Liver (tissue), 3 donors: ENCODE data around the gene NNMT.

Source experiments
- RXRA ChIP-seq, 2 donors: IDR thresholded peaks; 2 replicates each; pipeline ENCODE4 v1.6.1; 2017 to 2018; ENCODE audit warnings: antibody characterized with exemption in 2 of 2, mild to moderate bottlenecking in 1 of 2
- SP1 ChIP-seq: IDR thresholded peaks from 2 replicates; pipeline ENCODE4 v1.6.1; 2018; ENCODE audit warnings: antibody characterized with exemption, mild to moderate bottlenecking
- TAF1 ChIP-seq: conservative IDR thresholded peaks from 2 replicates; pipeline ENCODE4 v1.6.1; 2016; ENCODE audit warnings: antibody characterized with exemption, mild to moderate bottlenecking
- YY1 ChIP-seq: IDR thresholded peaks from 2 replicates; pipeline ENCODE4 v1.6.1; 2016; ENCODE audit warnings: antibody characterized with exemption, mild to moderate bottlenecking
- TF ChIP-seq, protein P1 (sequence below): fragments of 150-350 bp; IDR thresholded peaks from 2 replicates; pipeline ENCODE4 v1.5.1; 2017; ENCODE audit warnings: improper control_type of control experiment, low read depth, low read length; ENCODE audit not compliant: missing input control
- TF ChIP-seq, protein P2 (sequence below): IDR thresholded peaks from 2 replicates; pipeline ENCODE4 v1.6.1; 2016; ENCODE audit warnings: antibody characterized with exemption, mild to moderate bottlenecking
- TF ChIP-seq, protein P3 (sequence below): IDR thresholded peaks from 2 replicates; pipeline ENCODE4 v1.6.1; 2016; ENCODE audit warnings: antibody characterized with exemption
- donor health status: healthy.
- donor health status: healthy.

DNA sequence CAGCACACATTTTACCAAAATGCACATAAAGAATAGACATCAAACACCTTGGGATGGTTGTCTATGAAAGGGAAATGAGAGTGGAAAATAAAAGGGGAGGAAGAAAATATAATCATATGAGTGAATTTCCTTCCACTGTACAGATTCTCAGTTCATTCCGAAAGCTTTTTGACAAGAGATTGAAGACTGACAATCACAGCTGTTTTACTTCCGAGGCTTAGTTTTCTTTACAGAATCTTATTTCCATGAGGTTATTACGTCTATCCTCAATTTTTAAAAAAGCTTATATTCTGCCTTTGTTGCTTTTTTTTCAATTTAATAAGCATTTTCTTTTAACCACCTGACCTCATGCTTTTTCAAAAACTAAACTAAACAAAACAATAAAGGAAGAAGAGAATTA is 12.8 kb upstream of the NNMT start:
- TF ChIP-seq, protein P1, sequence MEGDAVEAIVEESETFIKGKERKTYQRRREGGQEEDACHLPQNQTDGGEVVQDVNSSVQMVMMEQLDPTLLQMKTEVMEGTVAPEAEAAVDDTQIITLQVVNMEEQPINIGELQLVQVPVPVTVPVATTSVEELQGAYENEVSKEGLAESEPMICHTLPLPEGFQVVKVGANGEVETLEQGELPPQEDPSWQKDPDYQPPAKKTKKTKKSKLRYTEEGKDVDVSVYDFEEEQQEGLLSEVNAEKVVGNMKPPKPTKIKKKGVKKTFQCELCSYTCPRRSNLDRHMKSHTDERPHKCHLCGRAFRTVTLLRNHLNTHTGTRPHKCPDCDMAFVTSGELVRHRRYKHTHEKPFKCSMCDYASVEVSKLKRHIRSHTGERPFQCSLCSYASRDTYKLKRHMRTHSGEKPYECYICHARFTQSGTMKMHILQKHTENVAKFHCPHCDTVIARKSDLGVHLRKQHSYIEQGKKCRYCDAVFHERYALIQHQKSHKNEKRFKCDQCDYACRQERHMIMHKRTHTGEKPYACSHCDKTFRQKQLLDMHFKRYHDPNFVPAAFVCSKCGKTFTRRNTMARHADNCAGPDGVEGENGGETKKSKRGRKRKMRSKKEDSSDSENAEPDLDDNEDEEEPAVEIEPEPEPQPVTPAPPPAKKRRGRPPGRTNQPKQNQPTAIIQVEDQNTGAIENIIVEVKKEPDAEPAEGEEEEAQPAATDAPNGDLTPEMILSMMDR = no peak
- TF ChIP-seq, protein P2, sequence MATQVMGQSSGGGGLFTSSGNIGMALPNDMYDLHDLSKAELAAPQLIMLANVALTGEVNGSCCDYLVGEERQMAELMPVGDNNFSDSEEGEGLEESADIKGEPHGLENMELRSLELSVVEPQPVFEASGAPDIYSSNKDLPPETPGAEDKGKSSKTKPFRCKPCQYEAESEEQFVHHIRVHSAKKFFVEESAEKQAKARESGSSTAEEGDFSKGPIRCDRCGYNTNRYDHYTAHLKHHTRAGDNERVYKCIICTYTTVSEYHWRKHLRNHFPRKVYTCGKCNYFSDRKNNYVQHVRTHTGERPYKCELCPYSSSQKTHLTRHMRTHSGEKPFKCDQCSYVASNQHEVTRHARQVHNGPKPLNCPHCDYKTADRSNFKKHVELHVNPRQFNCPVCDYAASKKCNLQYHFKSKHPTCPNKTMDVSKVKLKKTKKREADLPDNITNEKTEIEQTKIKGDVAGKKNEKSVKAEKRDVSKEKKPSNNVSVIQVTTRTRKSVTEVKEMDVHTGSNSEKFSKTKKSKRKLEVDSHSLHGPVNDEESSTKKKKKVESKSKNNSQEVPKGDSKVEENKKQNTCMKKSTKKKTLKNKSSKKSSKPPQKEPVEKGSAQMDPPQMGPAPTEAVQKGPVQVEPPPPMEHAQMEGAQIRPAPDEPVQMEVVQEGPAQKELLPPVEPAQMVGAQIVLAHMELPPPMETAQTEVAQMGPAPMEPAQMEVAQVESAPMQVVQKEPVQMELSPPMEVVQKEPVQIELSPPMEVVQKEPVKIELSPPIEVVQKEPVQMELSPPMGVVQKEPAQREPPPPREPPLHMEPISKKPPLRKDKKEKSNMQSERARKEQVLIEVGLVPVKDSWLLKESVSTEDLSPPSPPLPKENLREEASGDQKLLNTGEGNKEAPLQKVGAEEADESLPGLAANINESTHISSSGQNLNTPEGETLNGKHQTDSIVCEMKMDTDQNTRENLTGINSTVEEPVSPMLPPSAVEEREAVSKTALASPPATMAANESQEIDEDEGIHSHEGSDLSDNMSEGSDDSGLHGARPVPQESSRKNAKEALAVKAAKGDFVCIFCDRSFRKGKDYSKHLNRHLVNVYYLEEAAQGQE = no peak
- TF ChIP-seq TAF1 = no peak
- no peak for TF ChIP-seq SP1
- TF ChIP-seq RXRA (IDR thresholded peaks at IDR 0.05) = no peak
- TF ChIP-seq, protein P3, sequence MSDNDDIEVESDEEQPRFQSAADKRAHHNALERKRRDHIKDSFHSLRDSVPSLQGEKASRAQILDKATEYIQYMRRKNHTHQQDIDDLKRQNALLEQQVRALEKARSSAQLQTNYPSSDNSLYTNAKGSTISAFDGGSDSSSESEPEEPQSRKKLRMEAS = no peak
- no peak for TF ChIP-seq YY1
